Activated CD4-positive, alpha-beta T cell treated with anti-CD3 and anti-CD28 coated beads for 24 hours (primary cell): ENCODE measurements around the gene CCDC14.
A peak's percentile ranks its signal among the peaks of the same experiment; 100 is the strongest.
"Not testable (repeated sequence)": the region's sequence is repeated elsewhere in the genome, so short reads cannot be mapped to it uniquely, and the experiment has no call there.

Source experiments
- DNase-seq, 2 donors: peaks; one replicate each; pipeline ENCODE4 v3.0.0-alpha.2; 2020; ENCODE audit warnings: low read depth in 2 of 2

Gene CCDC14

GRCh38 chr3:123899300-123899865 lies 61.6 kb downstream of the CCDC14 start:
- no peak for DNase-seq

GRCh38 chr3:123893012-123893411 lies 68.0 kb downstream of the CCDC14 start:
- no peak for DNase-seq

DNA sequence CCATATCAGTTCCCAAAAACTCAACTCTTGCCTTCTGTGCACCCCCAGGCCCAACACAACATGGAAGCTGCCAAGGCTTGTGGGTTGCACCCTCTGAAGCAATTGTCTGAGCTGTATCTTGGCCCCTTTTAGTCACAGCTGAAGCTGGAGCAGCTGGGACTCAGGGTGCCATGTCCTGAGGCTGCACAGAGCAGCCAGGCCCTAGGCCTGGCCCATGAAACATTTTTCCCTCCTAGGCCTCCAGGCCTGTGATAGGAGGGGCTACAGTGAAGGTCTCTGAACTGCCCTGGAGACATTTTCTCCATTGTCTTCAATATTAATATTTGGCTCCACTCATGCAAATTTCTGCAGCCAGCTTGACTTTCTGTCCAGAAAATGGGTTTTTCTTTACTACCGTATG lies 68.8 kb downstream of the CCDC14 start:
- no peak for DNase-seq

DNA sequence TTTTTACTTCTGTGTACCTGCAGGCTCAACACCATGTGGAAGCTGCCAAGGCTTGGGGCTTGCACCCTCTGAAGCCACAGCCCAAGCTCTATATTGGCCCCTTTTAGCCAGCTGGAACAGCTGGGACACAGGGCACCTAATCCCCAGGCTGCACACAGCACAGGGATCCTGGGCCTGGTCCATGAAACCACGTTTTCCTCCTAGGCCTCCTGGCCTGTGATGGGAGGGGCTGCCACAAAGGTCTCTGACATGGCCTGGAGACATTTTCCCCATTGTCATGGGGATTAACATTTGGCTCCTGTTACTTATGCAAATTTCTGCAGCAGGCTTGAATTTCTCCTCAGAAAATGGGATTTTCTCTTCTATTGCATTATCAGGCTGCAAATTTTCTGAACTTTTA lies 70.0 kb downstream of the CCDC14 start:
- not testable (repeated sequence) for DNase-seq

- DNase-seq = not testable (repeated sequence)
These were observed 70.9 kb downstream of the CCDC14 start for GRCh38 chr3:123890162-123890561.

DNA sequence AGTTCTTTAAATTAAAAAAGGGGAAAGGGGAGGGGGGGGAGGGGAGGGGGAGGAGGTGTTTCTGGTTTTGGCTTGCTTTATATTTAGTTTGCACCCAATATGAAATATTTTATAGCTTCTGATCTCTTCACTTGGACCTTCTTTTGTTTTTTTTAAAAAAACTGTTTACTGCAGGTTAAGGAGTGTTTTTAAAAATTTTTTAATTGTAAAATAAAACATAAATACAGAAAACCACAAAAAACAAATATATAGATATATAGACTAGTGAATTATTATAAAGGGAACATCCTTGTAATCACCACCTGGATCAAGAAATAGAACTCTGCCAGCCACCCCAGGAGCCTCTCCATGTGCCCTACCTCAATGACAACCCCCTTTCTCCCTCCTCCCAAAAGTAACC lies 76.0 kb downstream of the CCDC14 start:
- DNase-seq = no peak

GRCh38 chr3:123884203-123884831 lies 76.7 kb downstream of the CCDC14 start, which contains the start of gene MYLK:
MYLK (minus strand) TSS chr3:123884332; CDS start chr3:123793841, 90,491 bp downstream.
- peak in 1 of 2 donors; percentile 22 for DNase-seq

- no peak for DNase-seq
These were observed 77.3 kb downstream of the CCDC14 start for GRCh38 chr3:123883701-123884202.

DNA sequence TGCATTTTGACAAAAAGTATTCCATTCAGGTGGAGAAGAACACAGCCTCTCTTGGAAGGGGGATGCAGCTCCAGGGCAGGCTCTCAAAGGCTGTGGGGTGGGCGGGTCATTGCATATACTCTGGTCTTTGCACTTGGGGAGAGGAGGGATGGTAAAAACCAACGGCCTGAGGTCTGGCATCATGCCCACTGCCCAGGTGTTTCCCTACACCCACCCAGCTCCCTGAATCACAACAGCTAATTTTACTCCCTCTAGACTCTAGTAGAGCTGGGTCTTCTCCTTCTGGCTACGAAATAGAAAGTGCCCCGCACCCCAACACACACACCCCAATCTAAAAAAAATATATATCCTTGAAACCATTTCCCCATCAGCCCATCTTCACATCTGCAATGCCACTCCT lies 77.9 kb downstream of the CCDC14 start:
- DNase-seq = no peak

GRCh38 chr3:123881771-123882170 lies 79.3 kb downstream of the CCDC14 start:
- no peak for DNase-seq

GRCh38 chr3:123880998-123881561 lies 79.9 kb downstream of the CCDC14 start:
- DNase-seq = no peak

GRCh38 chr3:123878807-123879206 lies 82.2 kb downstream of the CCDC14 start:
- no peak for DNase-seq

DNA sequence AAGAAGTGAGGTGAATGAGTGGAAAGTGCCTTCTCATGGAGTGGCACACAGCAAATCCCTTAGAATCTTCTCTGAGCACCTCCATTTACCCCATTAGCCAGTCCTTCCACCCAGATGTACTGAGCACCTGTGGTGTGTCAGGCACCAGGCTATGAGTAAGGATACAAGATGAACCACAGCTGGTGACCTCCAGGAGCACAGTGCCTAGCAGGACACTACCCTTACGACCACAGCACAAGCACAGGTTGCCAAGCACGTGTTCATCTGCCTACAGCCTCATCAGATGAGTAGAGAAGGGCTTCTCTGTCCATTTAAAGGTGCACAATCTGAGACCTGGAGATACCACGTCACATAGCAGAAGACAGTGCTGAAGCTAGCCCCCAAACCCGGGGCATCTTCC lies 83.1 kb downstream of the CCDC14 start:
- no peak for DNase-seq

DNA sequence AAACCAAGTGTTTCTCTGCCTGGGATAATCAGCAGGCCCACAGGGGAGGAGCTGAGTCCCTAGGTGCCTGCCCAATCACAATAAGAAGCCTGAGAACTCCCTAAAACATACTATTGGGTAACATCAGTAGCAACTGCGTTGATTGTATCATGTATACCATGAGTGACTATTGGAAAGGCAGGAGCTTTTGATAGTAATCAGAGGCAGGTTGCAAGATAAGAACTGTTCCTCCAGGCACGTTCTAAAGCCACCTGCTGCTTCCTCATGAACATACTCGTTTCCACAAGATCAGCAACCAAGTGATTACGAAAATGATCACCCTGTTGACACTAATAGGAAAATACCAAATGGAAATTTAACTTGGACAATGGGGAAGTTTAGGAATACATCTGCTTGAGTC lies 83.6 kb downstream of the CCDC14 start:
- DNase-seq = no peak

DNA sequence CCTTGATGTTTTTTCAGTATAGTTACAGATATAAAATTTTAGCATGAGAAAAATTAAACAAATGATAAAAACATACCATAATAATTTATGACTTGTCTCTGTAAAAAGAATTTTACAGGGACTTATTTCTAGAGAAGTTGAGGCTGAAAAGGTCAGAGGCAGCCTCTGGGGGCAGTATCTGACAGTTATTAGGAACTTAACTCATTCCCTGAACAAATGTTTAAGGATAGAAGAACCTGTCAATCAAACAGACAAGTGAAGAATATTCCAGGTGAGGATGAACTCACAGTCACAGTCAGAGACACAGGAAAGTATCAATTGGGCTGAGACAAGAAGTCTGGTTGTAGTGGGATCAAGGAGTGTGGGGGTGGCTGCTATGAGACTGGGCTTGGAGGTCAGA lies 84.2 kb downstream of the CCDC14 start:
- no peak for DNase-seq

DNA sequence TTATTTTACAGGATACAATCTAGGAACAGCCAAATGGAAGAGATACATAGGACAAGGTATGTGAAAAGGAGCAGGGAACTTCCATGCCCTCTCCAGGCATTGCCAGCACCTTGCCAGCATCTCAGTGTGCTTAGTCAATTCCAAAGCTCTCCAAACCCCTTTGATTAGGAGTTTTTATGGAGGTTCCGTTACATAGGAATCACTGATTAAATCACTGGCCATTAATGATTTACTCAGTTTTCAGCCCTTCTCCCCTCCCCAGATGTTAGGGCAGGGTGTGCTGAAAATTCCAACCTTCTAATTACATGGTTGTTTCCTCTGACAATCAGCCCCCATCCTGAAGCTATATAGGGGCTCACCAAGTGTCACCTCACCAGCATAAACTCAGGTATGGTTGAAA lies 88.4 kb downstream of the CCDC14 start:
- no peak for DNase-seq

DNA sequence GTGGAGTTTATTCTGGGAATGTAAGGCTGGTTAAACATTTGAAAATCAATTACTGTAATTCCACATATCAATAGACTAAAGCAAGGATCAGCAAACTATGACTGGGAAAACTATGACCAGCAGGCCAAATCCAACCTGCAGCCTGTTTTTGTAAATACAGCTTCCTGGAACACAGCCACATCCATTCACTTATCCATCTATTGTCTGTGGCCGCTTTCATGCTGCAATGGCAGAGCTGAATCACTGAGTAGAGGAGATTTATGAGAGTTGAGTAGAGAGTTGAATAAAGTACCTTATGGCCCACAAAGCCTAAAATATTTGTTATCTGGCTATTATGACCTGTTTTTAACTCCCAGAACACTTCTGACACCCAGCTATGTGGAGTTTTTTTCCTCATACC lies 89.1 kb downstream of the CCDC14 start:
- no peak for DNase-seq

- no peak for DNase-seq
These were observed 91.0 kb downstream of the CCDC14 start for GRCh38 chr3:123870033-123870432.

- no peak for DNase-seq
These were observed 91.9 kb downstream of the CCDC14 start for GRCh38 chr3:123869165-123869564.

DNA sequence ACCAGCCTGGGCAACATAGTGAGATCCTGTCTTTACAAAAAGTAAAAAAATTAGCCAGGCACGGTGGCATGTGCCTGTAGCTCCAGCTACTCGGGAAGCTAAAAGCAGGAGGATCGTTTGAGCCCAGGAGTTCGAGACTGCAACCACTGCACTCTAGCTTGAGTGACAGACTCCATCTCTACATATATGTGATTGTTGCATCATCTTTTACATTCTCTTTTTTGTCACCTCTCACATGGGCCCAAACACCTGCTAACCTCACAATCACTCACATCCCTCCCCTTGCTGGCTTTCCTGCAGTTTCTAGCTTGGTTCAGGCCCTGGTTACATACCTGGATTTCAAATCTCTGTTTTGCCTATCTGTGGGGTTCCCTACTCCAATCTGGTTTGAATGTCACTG lies 96.3 kb downstream of the CCDC14 start:
- DNase-seq = no peak
